ENCODE results near the gene ROBO2.

- TF ChIP-seq EZH2phosphoT487 (IDR thresholded peaks at IDR 0.05; ENCODE audit: unreplicated experiment) (no peak), CTCF (conservative IDR thresholded peaks at IDR 0.05; ENCODE audit: low read depth in 2 of 2) (no peak), EZH2 (IDR thresholded peaks at IDR 0.05; ENCODE audit: low read depth, unreplicated experiment) (no peak), CREB1 (CRISPR knock-in tag; IDR thresholded peaks at IDR 0.05; ENCODE audit: low read depth) (no peak), ZNF114 (CRISPR knock-in tag; IDR thresholded peaks at IDR 0.05) (no peak), REST (IDR thresholded peaks at IDR 0.05; ENCODE audit: unreplicated experiment) (no peak), ETS1 (IDR thresholded peaks at IDR 0.05) (no peak), POLR2AphosphoS5 (IDR thresholded peaks at IDR 0.05; ENCODE audit: low read depth) (no peak), STAT1 (IDR thresholded peaks at IDR 0.05; ENCODE audit: unreplicated experiment) (no peak)
Observed at GRCh38 chr3:77040216-77040615, 317 bp downstream of the ROBO2 start.
